Pancreas (tissue), 10 donors: ENCODE measurements around the gene SERPINF2. TPM values are rescaled to one million over a fixed set of nuclear protein-coding genes. Genes with fewer than 3 reads are reported as not detected.
A peak's percentile ranks its signal among the peaks of the same experiment; 100 is the strongest.
"Not testable (repeated sequence)": the region's sequence is repeated elsewhere in the genome, so short reads cannot be mapped to it uniquely, and the experiment has no call there.

Experiments used
- ATAC-seq, 4 donors: fragments of 200-7000 bp; cut with Tn5 transposase; one replicate each; pipeline versions ENCODE4 v1.8.0 to v1.9.1; 2020; ENCODE audit warnings: mild to moderate bottlenecking in 4 of 4, moderate library complexity in 4 of 4
- DNase-seq, 6 donors: peaks; one replicate each; pipeline ENCODE4 v3.0.0-alpha.2; 2020
- FAIRE-seq: peaks from 2 replicates; lab custom pipeline; 2012; peaks lifted over from hg19 to GRCh38; lab: Jason Lieb, UNC
- H3K27ac ChIP-seq, 4 donors: fragments of 200-600 bp; sonication (generic); 1 replicate in 3 of 4; 2 replicates in 1 of 4; pipeline versions ENCODE4 v1.5.0 to v1.8.0; 2020
- H3K27me3 ChIP-seq, 4 donors: fragments of 200-600 bp; one replicate each; pipeline ENCODE4 v1.8.0; 2021
- H3K36me3 ChIP-seq, 3 donors: fragments of 200-600 bp; sonication (generic) in 1 of 3; one replicate each; pipeline versions ENCODE4 v1.5.0 to v1.8.0; 2020 to 2021
- H3K4me1 ChIP-seq, 3 donors: fragments of 200-600 bp; one replicate each; pipeline ENCODE4 v1.8.0; 2021
- H3K4me3 ChIP-seq, 4 donors: fragments of 200-600 bp; sonication (generic) in 2 of 4; one replicate each; pipeline versions ENCODE4 v1.5.0 to v1.8.0; 2020 to 2021
- H3K9me3 ChIP-seq, 4 donors: fragments of 200-600 bp; one replicate each; pipeline ENCODE4 v1.8.0; 2021
- CTCF ChIP-seq, 4 donors: fragments of 200-600 bp; sonication (generic) in 3 of 4; IDR thresholded peaks; one replicate each; pipeline versions ENCODE4 v1.5.0 to v1.8.0; 2021; ENCODE audit warnings: antibody characterized with exemption in 4 of 4
- WGBS, 2 donors: extraction: QIAGEN DNeasy Blood & Tissue Kit; methylation state at CpG; one replicate each; pipeline ENCODE4 v1.1.7; 2013; 5-methylcytosine and 5-hydroxymethylcytosine counted together
- intact Hi-C, 3 donors: fragments of 100-400 bp; cut with DNase I; formaldehyde crosslinking; loops; one replicate each; pipeline versions ENCODE4 v1.11.1 to v1.14.2; 2022
- polyA plus RNA-seq, 2 donors: library from polyadenylated mRNA; stranded (reverse); fragments of 200-250 nt; gene quantifications; one replicate each; pipeline ENCODE4 v1.2.3, GENCODE V29; 2013
- total RNA-seq, 6 donors: library from RNA; stranded (reverse); fragmentation: NEBNext Ultra II Directional in 4 of 6; extraction: Animal tissue kit (Norgen Biotek cat#: 25700) in 4 of 6; gene quantifications; one replicate each; pipeline versions ENCODE4 v1.2.1 to v1.2.4, GENCODE V29; 2021 to 2023
- donor health status: healthy with polysubstance abuse.
- donor health status: DM: no; HTN: no; CAD: no; lungs with moderate emphysema.
- donor health status: DM: no; HTN: no; CAD: no.
- donor health status: control.
- donor health status: control.
- donor health status: Bipolar disorder and iron deficiency.
- donor health status: DM: yes; HTN: yes; CAD: no.
- donor health status: DM: no; HTN: no; CAD: no.
- donor health status: DM: no; HTN: no; CAD: no.
- donor health status: DM: yes; HTN: yes; CAD: no.

The SERPINF2 gene
- total and polyA plus RNA-seq, 8 donors: 1.4 to 8.8 (median 3.9) TPM

GRCh38 chr17:1736348-1737281 lies 6.1 kb upstream of the SERPINF2 start:
- no peak overlapping the region for H3K4me3 ChIP-seq

GRCh38 chr17:1737531-1738291 lies 5.0 kb upstream of the SERPINF2 start:
- intact Hi-C loops: no loop called here
- Histone ChIP-seq H3K4me3 (no peak overlapping the region), H3K27me3 (no peaks in the 10 kb centered on the region), H3K36me3 (peaks cover 0 to 6% (median 0%) of the 10 kb centered on the region in 3 donors), H3K9me3 (no peaks in the 10 kb centered on the region), H3K27ac (no peak overlapping the region), H3K4me1 (peaks cover 0 to 6% (median 0%) of the 10 kb centered on the region in 3 donors)
- TF ChIP-seq CTCF (IDR thresholded peaks at IDR 0.05): no peak
- 93 to 94% methylated on average over 21 of the region's 21 CpGs for WGBS, 2 donors
- peak in 2 of 4 donors; percentile 11 to 16 for ATAC-seq
- no peak for FAIRE-seq
- DNase-seq: peak in 2 of 6 donors; percentile 14 to 72

More at GRCh38 chr17:1736348-1737281, 6.1 kb upstream of the SERPINF2 start:
- H3K36me3 ChIP-seq: peaks cover 0 to 6% (median 0%) of the 10 kb centered on the region in 3 donors
- intact Hi-C loops: no loop called here
- no peak for TF ChIP-seq CTCF (IDR thresholded peaks at IDR 0.05)
- H3K4me1 ChIP-seq: peaks cover 0 to 6% (median 0%) of the 10 kb centered on the region in 3 donors
- H3K27ac ChIP-seq: no peak overlapping the region
- peak in 3 of 4 donors; percentile 42 to 76 (median 51) for ATAC-seq
- DNase-seq: peak in 2 of 6 donors; percentile 67 to 70
- FAIRE-seq: no peak
- H3K27me3 ChIP-seq: no peaks in the 10 kb centered on the region
- 68 to 72% methylated on average over 25 of the region's 25 CpGs for WGBS, 2 donors
- no peaks in the 10 kb centered on the region for H3K9me3 ChIP-seq

GRCh38 chr17:1741899-1742298 lies 772 bp upstream of the SERPINF2 start:
- H3K4me3 ChIP-seq, H3K27ac ChIP-seq, DNase-seq, H3K4me1 ChIP-seq, FAIRE-seq, H3K36me3 ChIP-seq, intact Hi-C loops, H3K27me3 ChIP-seq, H3K9me3 ChIP-seq, ATAC-seq: not testable (repeated sequence)
- WGBS, 2 donors: 87 to 92% methylated on average over 7 of the region's 7 CpGs

- Histone ChIP-seq H3K27me3 (no peaks in the 10 kb centered on the region), H3K9me3 (no peaks in the 10 kb centered on the region), H3K4me1 (no peaks in the 10 kb centered on the region), H3K36me3 (no peaks in the 10 kb centered on the region), H3K4me3 (no peak overlapping the region), H3K27ac (no peak overlapping the region)
- WGBS, 2 donors: 88 to 92% methylated on average over 2 of the region's 2 CpGs
- TF ChIP-seq CTCF (IDR thresholded peaks at IDR 0.05): no peak
- no peak for DNase-seq
- no peak for FAIRE-seq
- ATAC-seq: no peak
- intact Hi-C loops: no loop called here
Observed at GRCh38 chr17:1743088-1743439, 393 bp downstream of the SERPINF2 start.
